ENCODE data around the gene YJEFN3.

GRCh38 chr19:19582471-19582870 is 53.8 kb downstream of the YJEFN3 start:
- TF ChIP-seq POLR2A (IDR thresholded peaks at IDR 0.05; ENCODE audit: low read depth, low read length) (no peak), EZH2 (IDR thresholded peaks at IDR 0.05; ENCODE audit: borderline replicate concordance, low read depth, low read length, severe bottlenecking) (no peak), MYC (IDR thresholded peaks at IDR 0.05; ENCODE audit: low read depth, low read length) (no peak), CTCF (IDR thresholded peaks at IDR 0.05; ENCODE audit: extremely low read depth in 1 of 2, insufficient read depth in 1 of 2, low read depth in 1 of 2, low read length in 2 of 2) (no peak), POLR2AphosphoS5 (IDR thresholded peaks at IDR 0.05; ENCODE audit: insufficient read depth, low read depth, low read length) (no peak), FOS (IDR thresholded peaks at IDR 0.05; ENCODE audit: borderline replicate concordance, insufficient read depth, low read length) (no peak)
- TF ChIP-seq, protein P1, sequence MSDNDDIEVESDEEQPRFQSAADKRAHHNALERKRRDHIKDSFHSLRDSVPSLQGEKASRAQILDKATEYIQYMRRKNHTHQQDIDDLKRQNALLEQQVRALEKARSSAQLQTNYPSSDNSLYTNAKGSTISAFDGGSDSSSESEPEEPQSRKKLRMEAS (IDR thresholded peaks at IDR 0.05; ENCODE audit: insufficient read depth, insufficient read length), result no peak
